ENCODE results near the gene BCL2L1.

- TF ChIP-seq POLR2A (IDR thresholded peaks at IDR 0.05), result no peak
- TF ChIP-seq CTCF (IDR thresholded peaks at IDR 0.05 in 8 of 11, conservative IDR thresholded peaks at IDR 0.05 in 3 of 11), result no peak
- TF ChIP-seq POLR2AphosphoS5 (IDR thresholded peaks at IDR 0.05), result no peak
Observed at GRCh38 chr20:31747640-31748039, 25.0 kb upstream of the BCL2L1 start.
